ENCODE data around the gene NFKBIZ.

DNA sequence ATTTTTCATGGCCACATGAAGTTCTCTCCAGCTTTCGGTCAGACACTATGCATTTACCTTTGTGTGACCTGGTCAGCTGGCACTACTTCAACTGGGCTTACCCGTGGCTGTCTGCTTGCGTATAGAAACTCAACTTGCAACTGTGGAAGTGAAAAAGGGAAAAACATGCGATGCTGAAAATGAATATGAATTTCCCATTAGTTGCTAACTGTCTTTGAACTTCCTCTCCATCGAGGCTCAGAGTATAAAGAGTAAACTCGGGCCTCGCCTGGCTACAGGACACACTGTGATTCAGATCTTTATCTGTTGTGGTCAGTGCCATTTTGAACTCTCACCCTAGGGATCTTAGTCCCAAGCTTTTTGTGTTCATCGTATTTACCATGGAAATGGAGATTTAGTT, 26.8 kb downstream of the NFKBIZ start:
- TF ChIP-seq EZH2 (IDR thresholded peaks at IDR 0.05) (no peak), POLR2AphosphoS5 (IDR thresholded peaks at IDR 0.05; ENCODE audit: borderline replicate concordance, low read depth, low read length) (no peak)
